HepG2 (cell line): Measurements from ENCODE around the gene RRAGA. TPM values are rescaled to one million over a fixed set of nuclear protein-coding genes. Genes with fewer than 3 reads are reported as not detected.

ENCODE experiments used
- ARID4A ChIP-seq: sonication (generic); formaldehyde crosslinking; IDR thresholded peaks from 2 replicates; pipeline ENCODE4 v1.5.0; 2020; ENCODE audit warnings: mild to moderate bottlenecking, missing genetic modification reagents, borderline replicate concordance
- DNMT3B ChIP-seq: conservative IDR thresholded peaks from 2 replicates; pipeline ENCODE4 v1.6.1; 2016; ENCODE audit warnings: missing biosample characterization, control low read depth
- GRHL1 ChIP-seq: sonication (generic); formaldehyde crosslinking; conservative IDR thresholded peaks from 2 replicates; pipeline ENCODE4 v1.8.0; 2022; ENCODE audit warnings: missing genetic modification reagents
- HES4 ChIP-seq: sonication (generic); formaldehyde crosslinking; IDR thresholded peaks from 2 replicates; pipeline ENCODE4 v1.9.0; 2021; ENCODE audit warnings: mild to moderate bottlenecking, missing genetic modification reagents, borderline replicate concordance
- MEIS2 ChIP-seq: sonication (generic); formaldehyde crosslinking; IDR thresholded peaks from 2 replicates; pipeline ENCODE4 v1.9.0; 2021; ENCODE audit warnings: mild to moderate bottlenecking, missing genetic modification reagents
- MZF1 ChIP-seq: sonication (generic); formaldehyde crosslinking; IDR thresholded peaks from 2 replicates; pipeline ENCODE4 v1.8.1; 2023; ENCODE audit warnings: mild to moderate bottlenecking, missing genetic modification reagents, borderline replicate concordance
- NCOR1 ChIP-seq: fragments of 200-600 bp; sonication (generic); IDR thresholded peaks from 2 replicates; pipeline ENCODE4 v1.7.0; 2017; ENCODE audit warnings: antibody characterized with exemption, low read length, borderline replicate concordance
- PAX8 ChIP-seq: sonication (generic); formaldehyde crosslinking; IDR thresholded peaks from 2 replicates; pipeline ENCODE4 v1.8.0; 2022; ENCODE audit warnings: mild to moderate bottlenecking, missing genetic modification reagents, borderline replicate concordance
- ZBTB21 ChIP-seq: sonication (generic); formaldehyde crosslinking; IDR thresholded peaks from 2 replicates; pipeline ENCODE4 v1.4.0; 2020; ENCODE audit warnings: missing genetic modification reagents
- ZKSCAN5 ChIP-seq: sonication (generic); formaldehyde crosslinking; IDR thresholded peaks from 2 replicates; pipeline ENCODE4 v1.5.1; 2020; ENCODE audit warnings: mild to moderate bottlenecking, missing genetic modification reagents
- ZNF44 ChIP-seq: sonication (generic); formaldehyde crosslinking; IDR thresholded peaks from 2 replicates; pipeline ENCODE4 v1.5.1; 2020; ENCODE audit warnings: mild to moderate bottlenecking, missing genetic modification reagents
- ZNF547 ChIP-seq: sonication (generic); formaldehyde crosslinking; IDR thresholded peaks from 2 replicates; pipeline ENCODE4 v1.5.1; 2020; ENCODE audit warnings: mild to moderate bottlenecking, missing genetic modification reagents
- polyA plus RNA-seq, 8 experiments: library from polyadenylated mRNA; depleted of rRNA in 3 of 8; stranded (reverse) in 7 of 8; unstranded in 1 of 8; fragments of >200 nt; fragmentation: Illumina TruSeq in 4 of 8; extraction: Trizol in 4 of 8; gene quantifications; 2 replicates each; pipeline versions ENCODE4 v1.2.1 to v1.2.3, GENCODE V29; 2011 to 2016; ENCODE audit warnings: low read depth in 4 of 8, missing spikeins in 1 of 8, mixed read lengths in 1 of 8; ENCODE audit not compliant: insufficient read depth in 1 of 8
- total RNA-seq, 5 experiments: library from RNA; depleted of rRNA; stranded (reverse); fragments of >200 nt; fragmentation: Illumina TruSeq; extraction: Trizol; gene quantifications; 2 replicates each; pipeline ENCODE4 v1.2.3, GENCODE V29; 2016; ENCODE audit warnings: low read depth in 1 of 5
- TF ChIP-seq, protein P1 (sequence below): sonication (generic); formaldehyde crosslinking; IDR thresholded peaks from 2 replicates; pipeline ENCODE4 v1.5.0; 2020; ENCODE audit warnings: missing genetic modification reagents, mild to moderate bottlenecking, borderline replicate concordance
- TF ChIP-seq, protein P2 (sequence below): sonication (generic); formaldehyde crosslinking; IDR thresholded peaks from 2 replicates; pipeline ENCODE4 v1.8.0; 2022; ENCODE audit warnings: missing genetic modification reagents, mild to moderate bottlenecking, inconsistent platforms, borderline replicate concordance
- TF ChIP-seq, protein P3 (sequence below): sonication (generic); formaldehyde crosslinking; IDR thresholded peaks from 2 replicates; pipeline ENCODE4 v1.8.1; 2023; ENCODE audit warnings: mild to moderate bottlenecking, inconsistent platforms, moderate library complexity, missing genetic modification reagents, borderline replicate concordance
- TF ChIP-seq, protein P4 (sequence below): sonication (generic); formaldehyde crosslinking; IDR thresholded peaks from 2 replicates; pipeline ENCODE4 v1.5.0; 2020; ENCODE audit warnings: missing genetic modification reagents, mild to moderate bottlenecking, borderline replicate concordance

Gene RRAGA
- total and polyA plus RNA-seq, 2 of the 13 experiments (the other 11 are each of a cell fraction or from before 2014, with no cell fraction given): 37.5 to 118 TPM

GRCh38 chr9:19048966-19049916, at the start of gene RRAGA (continued):
- no peak for TF ChIP-seq ZKSCAN5 (CRISPR knock-in tag)
- TF ChIP-seq NCOR1: peak; percentile 59; the same call in 1 of the 2 replicates
- TF ChIP-seq ZNF44 (CRISPR knock-in tag): peak; percentile 41; the same call in 1 of the 2 replicates
- TF ChIP-seq ZBTB21 (CRISPR knock-in tag): no peak
- TF ChIP-seq, protein P1, sequence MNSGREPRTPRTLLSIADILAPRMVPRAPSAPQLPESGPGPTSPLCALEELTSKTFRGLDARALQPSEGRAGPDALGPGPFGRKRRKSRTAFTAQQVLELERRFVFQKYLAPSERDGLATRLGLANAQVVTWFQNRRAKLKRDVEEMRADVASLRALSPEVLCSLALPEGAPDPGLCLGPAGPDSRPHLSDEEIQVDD (CRISPR knock-in tag): no peak
- TF ChIP-seq PAX8 (CRISPR knock-in tag): no peak
- no peak for TF ChIP-seq MZF1 (CRISPR knock-in tag)
- TF ChIP-seq, protein P2, sequence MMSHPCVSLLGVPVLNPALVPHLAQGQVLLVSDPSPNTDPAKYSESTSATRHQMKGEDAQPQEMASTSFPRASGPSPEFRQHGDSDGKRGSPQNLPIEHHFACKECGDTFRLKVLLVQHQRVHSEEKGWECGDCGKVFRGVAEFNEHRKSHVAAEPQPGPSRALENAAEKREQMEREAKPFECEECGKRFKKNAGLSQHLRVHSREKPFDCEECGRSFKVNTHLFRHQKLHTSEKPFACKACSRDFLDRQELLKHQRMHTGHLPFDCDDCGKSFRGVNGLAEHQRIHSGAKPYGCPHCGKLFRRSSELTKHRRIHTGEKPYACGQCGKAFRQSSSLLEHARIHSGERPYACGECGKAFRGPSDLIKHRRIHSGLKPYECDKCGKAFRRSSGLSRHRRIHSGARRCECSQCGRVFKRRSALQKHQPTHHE (CRISPR knock-in tag): peak; percentile 81; the same call in 1 of the 2 replicates
- TF ChIP-seq ZNF547 (CRISPR knock-in tag): peak; percentile 86
- TF ChIP-seq, protein P3, sequence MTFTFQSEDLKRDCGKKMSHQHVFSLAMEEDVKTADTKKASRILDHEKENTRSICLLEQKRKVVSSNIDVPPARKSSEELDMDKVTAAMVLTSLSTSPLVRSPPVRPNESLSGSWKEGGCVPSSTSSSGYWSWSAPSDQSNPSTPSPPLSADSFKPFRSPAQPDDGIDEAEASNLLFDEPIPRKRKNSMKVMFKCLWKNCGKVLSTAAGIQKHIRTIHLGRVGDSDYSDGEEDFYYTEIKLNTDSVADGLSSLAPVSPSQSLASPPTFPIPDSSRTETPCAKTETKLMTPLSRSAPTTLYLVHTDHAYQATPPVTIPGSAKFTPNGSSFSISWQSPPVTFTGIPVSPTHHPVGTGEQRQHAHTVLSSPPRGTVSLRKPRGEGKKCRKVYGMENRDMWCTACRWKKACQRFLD: no peak; the same call in 1 of the 2 replicates
- TF ChIP-seq ARID4A: peak; percentile 95
- TF ChIP-seq HES4 (CRISPR knock-in tag): 0 out of 2 replicates have a peak, but pooled peaks have one; percentile 42
- no peak for TF ChIP-seq GRHL1
- TF ChIP-seq, protein P4, sequence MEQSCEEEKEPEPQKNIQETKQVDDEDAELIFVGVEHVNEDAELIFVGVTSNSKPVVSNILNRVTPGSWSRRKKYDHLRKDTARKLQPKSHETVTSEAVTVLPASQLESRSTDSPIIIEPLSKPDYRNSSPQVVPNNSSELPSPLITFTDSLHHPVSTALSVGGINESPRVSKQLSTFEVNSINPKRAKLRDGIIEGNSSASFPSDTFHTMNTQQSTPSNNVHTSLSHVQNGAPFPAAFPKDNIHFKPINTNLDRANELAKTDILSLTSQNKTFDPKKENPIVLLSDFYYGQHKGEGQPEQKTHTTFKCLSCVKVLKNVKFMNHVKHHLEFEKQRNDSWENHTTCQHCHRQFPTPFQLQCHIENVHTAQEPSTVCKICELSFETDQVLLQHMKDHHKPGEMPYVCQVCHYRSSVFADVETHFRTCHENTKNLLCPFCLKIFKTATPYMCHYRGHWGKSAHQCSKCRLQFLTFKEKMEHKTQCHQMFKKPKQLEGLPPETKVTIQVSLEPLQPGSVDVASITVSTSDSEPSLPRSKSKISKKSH: 0 out of 2 replicates have a peak, but pooled peaks have one; percentile 28
- no peak; the same call in 1 of the 2 replicates for TF ChIP-seq MEIS2 (CRISPR knock-in tag)
- no peak; the same call in 1 of the 2 replicates for TF ChIP-seq DNMT3B (CRISPR knock-in tag)
